HG03378 (cell line): ENCODE measurements around the gene BLOC1S3.

Experiments used
- ATAC-seq: cut with Tn5 transposase; IDR thresholded peaks from one replicate; pipeline ENCODE4 v1.9.1; 2021; ENCODE audit warnings: mild to moderate bottlenecking, moderate library complexity; ENCODE audit not compliant: unreplicated experiment

Gene BLOC1S3

DNA sequence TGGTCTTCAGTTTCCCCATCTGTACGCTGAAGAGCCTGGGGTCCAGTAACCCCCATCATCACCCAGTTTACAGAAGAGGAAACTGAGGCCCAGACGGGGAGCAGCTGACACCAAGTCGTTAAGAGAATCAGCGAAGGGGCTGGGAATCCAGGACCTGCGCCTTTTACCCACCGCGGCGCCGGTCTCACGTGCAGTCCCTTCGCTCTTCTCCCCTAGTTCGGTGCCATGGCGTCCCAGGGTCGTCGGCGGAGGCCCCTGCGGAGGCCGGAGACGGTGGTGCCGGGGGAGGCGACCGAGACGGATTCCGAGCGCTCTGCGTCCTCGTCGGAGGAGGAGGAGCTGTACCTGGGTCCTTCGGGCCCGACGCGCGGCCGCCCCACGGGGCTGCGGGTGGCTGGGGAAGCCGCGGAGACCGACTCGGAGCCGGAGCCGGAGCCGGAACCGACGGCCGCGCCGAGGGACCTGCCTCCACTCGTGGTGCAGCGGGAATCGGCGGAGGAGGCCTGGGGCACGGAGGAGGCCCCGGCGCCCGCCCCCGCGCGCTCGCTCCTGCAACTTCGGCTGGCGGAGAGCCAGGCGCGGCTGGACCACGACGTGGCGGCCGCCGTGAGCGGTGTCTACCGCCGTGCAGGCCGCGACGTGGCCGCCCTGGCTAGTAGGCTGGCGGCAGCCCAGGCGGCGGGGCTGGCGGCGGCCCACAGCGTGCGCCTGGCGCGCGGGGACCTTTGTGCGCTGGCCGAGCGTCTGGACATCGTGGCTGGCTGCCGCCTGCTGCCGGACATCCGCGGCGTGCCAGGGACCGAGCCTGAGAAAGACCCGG is 698 bp downstream of the BLOC1S3 start:
- no peak for ATAC-seq

DNA sequence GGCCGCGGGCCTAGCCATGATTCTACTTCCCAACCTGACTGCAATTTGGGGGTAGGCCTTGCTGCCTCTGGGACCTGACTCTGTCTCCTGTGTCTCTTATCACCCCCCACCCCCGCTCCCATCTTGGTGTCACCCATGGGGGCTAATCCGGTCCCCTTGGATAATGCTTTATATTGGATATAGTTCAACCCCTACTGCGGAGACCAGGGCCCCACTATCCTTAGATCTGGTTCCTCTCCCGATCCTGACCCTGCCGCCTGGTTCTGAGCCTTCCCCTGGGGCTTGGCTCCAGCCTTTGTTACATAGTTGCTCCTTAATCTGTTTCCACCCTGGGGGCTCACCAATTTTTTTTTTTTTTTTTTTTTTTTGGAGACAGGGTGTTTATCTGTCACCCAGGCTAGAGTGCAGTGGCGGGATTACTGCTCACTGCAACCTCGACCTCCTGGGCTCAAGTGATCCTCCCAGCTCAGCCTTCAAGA is 1.3 kb downstream of the BLOC1S3 start:
- no peak for ATAC-seq

DNA sequence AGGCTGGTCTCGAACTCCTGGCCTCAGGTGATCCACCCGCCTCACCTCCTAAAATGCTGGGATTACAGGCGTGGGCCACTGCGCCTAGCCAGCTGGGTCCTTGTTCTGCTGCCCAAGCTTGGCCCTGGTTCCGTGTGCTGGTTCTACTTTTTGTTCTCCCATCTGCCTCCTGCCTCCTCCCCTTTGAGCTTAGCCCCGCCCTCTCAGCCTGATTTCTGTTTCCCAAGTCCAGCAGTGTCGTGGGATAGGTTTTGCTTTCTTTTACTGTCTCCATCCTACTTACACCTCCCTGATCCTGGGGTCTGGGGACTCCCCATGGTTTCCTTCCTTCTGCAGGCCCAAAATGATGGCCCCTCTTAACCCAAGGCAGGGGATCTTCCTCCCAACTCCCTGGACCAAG is 2.4 kb downstream of the BLOC1S3 start:
- ATAC-seq, result no peak

- ATAC-seq, result no peak
Observed at GRCh38 chr19:45182758-45183157, 4.2 kb downstream of the BLOC1S3 start.

DNA sequence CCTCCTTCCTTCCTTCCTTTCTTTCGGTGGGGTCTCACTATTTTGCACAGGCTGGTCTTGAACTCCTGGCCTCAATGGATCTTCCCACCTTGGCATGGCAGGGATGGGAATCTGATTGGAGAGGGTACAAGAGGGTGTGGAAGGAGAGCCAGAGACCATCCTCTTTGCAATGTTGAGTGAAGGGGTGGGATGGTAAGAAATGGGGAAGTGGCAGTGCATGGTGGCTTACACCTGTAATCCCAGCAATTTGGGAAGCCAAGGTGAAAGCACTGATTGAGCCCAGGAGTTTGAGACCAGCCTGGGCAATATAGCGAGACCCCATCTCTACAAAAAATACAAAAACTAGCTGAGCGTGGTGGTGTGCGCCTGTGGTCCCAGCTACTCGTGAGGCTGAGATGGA is 5.5 kb downstream of the BLOC1S3 start:
- no peak for ATAC-seq

- no peak for ATAC-seq
Observed at GRCh38 chr19:45186509-45187334, 8.1 kb downstream of the BLOC1S3 start.

DNA sequence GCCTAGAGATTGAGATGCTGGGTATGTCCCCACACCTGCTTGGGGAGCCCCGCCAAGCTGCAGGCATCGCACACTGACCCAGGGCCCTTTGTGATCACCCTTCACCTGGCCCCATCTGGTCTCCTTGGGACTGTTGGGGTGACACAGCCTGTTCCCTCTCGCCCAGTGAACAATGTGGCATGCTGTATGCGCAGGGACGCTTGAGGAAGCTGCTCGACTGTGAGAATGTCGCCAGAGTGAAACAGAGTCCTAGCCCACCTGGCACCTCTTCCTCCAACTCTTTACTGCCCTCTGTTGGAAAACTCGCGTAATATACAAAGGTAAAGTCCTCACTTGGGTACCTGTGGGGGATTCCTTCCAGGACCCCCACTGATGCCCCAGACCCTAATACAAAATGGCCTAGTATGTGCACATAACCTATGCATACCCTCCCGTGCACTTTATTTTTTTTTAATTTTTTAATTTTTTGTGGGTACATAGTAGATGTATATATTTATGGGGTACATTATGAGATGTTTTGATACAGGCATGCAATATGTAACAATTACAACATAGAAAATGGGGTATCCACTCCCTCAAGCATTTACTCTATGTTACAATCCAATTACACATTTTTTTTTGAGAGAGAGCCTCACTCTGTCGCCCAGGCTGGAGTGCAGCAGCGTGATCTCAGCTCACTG is 9.0 kb downstream of the BLOC1S3 start:
- no peak for ATAC-seq

GRCh38 chr19:45189971-45190370 is 11.4 kb downstream of the BLOC1S3 start:
- ATAC-seq, result no peak

DNA sequence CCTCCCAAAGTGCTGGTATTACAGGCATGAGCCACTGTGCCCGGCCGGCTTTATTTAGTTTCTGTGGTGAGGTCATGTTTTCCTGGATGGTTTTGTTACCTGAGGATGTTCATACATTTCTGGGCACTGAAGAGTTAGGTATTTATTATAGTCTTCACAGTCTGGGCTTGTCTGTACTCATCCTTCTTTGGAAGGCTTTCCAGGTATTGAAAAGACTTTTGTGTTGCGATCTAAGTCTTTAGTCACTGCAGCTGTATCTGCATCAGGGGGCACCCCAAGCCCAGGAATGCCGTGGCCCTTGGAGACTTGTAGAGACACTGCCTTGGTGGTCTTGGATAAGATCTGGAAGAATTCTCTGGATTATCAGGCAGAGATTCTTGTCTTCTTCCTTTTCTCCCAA is 12.8 kb downstream of the BLOC1S3 start:
- ATAC-seq, result no peak

DNA sequence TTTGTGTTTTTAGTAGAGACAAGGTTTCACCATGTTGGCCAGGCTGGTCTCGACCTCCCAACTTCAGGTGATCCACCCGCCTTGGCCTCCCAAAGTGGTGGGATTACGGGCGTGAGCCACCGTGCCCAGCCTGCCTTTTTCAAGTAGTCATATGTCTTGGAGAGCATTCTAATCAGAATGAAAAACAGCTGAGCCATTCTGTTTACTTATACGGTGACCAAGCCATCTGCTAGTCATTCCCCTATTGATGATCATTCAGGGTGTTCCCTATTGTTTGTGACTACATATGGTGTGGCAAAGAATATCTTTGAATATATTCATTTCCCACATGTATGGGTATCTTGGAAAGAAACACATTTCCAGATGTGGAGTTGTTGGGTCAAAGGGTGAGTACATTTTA is 17.2 kb downstream of the BLOC1S3 start:
- ATAC-seq, result no peak

- no peak for ATAC-seq
Observed at GRCh38 chr19:45200568-45200967, 22.0 kb downstream of the BLOC1S3 start.

DNA sequence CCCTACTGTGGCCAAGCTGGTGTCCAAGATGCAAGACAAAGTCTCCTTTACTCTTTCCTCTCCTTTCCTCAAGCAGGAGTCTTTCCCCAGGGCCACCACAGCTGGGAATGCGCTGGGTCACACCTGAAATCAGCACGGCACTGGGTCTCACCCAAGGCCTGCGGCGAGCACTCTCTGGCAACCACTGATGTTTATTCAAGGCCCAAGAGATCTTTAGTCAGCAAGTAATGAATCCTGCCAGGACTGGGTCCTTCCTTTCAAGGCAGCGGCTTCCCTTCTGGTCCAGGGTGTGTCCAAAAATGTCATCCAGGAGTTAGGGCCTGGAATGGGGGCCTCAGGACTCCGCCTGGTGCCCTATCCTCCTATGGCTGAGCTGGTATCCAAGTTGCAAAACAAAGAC is 24.1 kb downstream of the BLOC1S3 start:
- ATAC-seq, result no peak

DNA sequence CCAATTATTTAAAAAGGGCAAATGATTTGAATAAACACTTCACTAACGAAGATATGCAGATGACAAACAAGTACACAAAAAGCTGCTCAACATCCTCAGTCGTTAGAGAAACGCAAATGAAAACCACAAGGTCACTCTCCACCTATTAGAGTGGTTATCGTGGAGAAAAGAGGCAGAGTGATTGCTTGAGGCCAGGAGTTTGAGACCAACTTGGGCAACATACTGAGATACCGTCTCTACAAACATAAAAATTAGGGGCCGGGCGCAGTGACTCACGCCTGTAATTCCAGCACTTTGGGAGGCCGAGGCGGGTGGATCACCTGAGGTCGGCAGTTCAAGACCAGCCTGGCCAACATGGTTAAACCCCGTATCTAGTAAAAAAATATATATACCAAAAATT is 27.2 kb downstream of the BLOC1S3 start:
- no peak for ATAC-seq

GRCh38 chr19:45206328-45206727 is 27.7 kb downstream of the BLOC1S3 start:
- ATAC-seq, result no peak

DNA sequence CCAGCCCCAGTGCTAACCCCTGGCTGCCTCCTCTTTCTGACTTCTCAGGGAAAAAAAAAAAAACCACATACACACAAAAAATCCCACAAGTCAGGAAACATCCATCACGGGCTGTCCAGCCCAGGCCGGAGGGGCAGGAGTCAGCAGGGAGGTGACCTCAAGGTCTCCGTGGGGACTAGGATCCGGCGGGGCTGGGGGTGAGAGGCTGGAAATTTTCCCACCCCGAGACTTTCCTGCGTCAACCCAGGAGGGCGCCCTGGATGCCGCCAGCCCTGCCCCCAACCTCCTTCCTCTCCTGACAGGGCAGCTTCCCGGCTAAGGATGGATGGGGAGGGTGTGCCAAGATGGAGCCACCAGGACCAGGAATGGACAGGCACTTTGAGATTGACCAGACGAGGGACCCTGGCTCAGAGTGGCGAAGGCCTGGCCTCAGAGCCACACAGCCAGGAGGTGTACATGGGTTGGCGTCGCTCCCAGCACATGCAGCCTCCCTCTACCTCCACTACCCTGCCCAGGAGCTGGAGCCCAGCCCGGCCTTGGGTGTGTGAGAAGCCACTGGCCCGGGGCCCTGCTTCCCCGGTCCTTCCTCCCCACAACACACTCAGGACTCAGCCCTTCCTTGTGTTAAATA is 33.3 kb downstream of the BLOC1S3 start:
- ATAC-seq, result no peak

DNA sequence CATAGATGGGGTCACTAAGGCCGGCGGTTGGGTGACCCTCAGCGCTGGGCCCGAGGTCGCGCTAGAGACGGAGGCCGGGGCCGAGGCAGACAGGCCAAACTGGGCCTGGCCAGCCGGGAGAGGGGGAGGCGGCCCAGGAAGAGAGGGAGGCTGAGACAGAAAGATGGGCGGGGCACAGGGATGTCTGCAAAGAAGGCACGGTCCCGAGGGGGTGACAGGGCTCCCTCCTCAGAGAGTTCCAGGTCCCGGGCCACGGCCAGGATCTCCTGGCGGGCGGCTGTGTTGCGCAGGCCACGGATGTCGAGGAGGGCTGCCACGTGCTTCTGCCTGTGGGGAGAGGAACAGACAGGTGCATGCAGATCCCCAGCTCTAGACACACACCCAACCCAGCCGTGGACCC is 34.4 kb downstream of the BLOC1S3 start:
- no peak for ATAC-seq

GRCh38 chr19:45215391-45216191 is 37.0 kb downstream of the BLOC1S3 start:
- ATAC-seq, result no peak

GRCh38 chr19:45216667-45217066 is 38.1 kb downstream of the BLOC1S3 start:
- no peak for ATAC-seq

GRCh38 chr19:45217193-45217956 is 38.8 kb downstream of the BLOC1S3 start:
- no peak for ATAC-seq

DNA sequence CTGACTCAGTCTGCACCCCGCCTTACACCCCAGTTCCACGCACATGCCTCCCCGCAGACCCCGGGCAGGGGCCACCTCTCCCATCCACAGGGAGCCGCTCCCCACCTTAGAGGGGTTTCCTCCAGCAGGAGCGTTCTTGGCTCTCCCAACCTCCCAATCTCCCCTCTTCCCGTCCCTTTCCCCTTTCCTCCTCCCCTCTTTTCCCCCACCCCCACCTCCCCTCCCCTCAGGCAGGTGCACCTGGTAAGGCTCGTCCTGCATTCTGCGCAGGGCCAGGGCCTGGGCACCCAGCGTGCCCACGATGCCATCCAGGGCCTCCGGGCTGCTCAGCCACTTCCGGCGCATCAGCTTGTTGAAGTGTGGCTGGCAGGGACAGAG is 39.4 kb downstream of the BLOC1S3 start:
- no peak for ATAC-seq
